GM20000 (cell line): ENCODE measurements around the gene FBLN1.

ENCODE experiments used
- DNase-seq: peaks from one replicate; pipeline ENCODE4 v3.0.0; 2012; ENCODE audit warnings: low spot score
- CTCF ChIP-seq: IDR thresholded peaks from 2 replicates; pipeline ENCODE4 v1.5.1; 2012; ENCODE audit warnings: mild to moderate bottlenecking, control low read depth; ENCODE audit errors: extremely low read depth, missing control alignments

FBLN1 gene

DNA sequence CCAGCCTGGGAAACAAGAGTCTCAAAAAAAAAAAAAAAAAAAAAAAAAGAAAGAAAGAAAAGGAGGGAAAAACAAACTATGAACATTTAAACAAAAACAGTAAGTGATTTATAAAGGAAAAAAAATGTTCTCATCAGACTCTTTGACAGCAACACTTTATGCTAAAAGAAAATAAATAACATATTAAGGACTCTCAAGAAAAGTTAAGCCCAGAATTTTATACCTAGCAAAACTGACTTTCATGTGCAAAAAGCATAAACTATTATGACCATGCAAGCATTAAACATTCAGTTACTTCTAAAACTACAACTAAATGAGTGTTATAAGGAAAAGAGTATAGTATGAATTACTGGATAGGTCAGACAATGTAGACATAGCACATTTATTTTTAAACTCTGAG lies 68.4 kb downstream of the FBLN1 start:
- TF ChIP-seq CTCF: no peak
- no peak for DNase-seq

- no peak for TF ChIP-seq CTCF
Observed at GRCh38 chr22:45572444-45572843, 69.8 kb downstream of the FBLN1 start.

DNA sequence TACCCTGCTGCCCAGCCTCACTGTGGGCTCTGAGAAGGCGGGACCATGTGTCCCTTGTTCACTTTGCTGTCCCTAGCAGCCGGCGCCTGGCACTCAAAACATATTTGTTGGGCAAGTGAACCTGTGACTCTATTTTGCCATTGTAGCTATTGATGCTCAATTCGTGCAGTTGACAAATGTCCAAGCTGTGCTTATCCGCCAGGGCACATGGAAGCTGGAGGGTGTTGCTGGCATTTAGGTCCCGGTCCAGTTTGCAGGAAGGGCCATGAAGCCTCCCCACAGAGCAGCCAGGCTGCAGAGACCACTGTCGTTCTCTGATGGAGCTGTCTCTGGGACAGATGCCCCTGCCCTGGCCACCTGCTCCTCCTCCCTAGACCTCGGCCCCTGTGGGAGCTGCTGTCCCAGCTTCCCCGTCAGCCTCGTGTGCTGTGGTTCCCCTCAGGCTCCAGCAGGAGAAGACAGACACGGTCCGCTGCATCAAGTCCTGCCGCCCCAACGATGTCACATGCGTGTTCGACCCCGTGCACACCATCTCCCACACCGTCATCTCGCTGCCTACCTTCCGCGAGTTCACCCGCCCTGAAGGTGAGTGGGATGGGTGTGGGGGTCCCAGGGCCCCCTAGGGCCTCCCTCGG lies 71.5 kb downstream of the FBLN1 start:
- no peak for TF ChIP-seq CTCF
- DNase-seq: no peak

More at GRCh38 chr22:45572444-45572843, 69.8 kb downstream of the FBLN1 start:
- DNase-seq: no peak

GRCh38 chr22:45575173-45575572 lies 72.5 kb downstream of the FBLN1 start:
- no peak for DNase-seq
- no peak for TF ChIP-seq CTCF

DNA sequence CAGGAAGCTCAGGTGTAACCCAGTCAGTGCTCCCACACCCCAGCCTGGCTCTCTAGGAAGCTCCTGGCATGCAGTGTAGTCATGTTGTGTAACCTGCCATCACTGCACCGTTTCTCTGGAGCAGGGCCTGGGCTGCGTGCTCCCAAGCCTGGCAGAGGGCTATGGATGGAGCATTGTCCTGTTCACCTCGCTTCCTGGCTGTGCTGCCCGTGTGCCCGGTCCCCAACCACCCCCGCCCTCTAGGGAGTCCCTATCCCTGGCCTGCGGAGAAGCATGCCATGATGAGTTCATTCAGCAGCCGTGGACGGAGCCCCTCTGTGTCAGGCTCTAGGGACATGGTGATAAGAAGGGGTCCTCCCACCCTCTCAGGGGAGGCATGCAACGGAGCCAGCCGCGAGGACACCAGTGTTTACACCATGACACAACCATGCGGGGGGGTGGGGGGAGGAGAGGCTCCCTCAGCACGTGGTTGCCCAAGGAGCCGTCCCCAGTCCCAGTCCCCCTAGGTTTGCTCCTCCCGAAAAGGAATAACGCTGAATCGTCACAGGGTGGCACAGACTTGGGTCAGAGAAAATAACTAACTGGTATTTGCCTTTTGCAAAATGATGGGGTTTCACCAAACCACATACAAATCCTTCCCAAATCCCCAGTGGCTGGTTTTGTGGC lies 73.1 kb downstream of the FBLN1 start:
- no peak for TF ChIP-seq CTCF
- no peak for DNase-seq

GRCh38 chr22:45576273-45576625 lies 73.6 kb downstream of the FBLN1 start:
- DNase-seq: no peak
- TF ChIP-seq CTCF: no peak

GRCh38 chr22:45576730-45577464 lies 74.2 kb downstream of the FBLN1 start:
- TF ChIP-seq CTCF: no peak
- DNase-seq: no peak
